ENCODE results near the gene SLC14A1. TPM values are rescaled to one million over a fixed set of nuclear protein-coding genes. Genes with fewer than 3 reads are reported as not detected.
A peak's percentile ranks its signal among the peaks of the same experiment; 100 is the strongest.
"Not testable (repeated sequence)": the region's sequence is repeated elsewhere in the genome, so short reads cannot be mapped to it uniquely, and the experiment has no call there.

Gene SLC14A1
- total RNA-seq, 1 experiment from 2014 or later = 5.9 TPM

DNA sequence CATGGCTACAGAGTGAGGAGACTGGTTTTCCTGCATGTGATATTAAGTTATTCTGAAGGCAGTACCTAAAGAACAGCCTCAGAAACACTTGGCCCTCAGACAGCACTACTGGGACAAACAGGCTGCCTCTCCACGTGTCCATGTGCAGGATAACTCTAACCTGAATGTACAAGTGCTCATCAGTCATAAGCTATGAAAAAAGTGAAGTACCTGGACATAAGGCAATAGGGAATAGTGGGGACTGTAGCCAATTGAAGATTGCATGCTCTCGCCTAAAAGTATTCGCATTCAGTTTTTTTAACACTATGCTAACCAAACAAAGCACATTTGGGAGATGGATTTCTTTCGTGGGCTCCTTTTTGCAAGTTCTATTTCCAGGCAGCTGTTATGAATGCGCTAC lies 33.0 kb downstream of the SLC14A1 start:
- no peak for DNase-seq (ENCODE audit: low spot score)

DNA sequence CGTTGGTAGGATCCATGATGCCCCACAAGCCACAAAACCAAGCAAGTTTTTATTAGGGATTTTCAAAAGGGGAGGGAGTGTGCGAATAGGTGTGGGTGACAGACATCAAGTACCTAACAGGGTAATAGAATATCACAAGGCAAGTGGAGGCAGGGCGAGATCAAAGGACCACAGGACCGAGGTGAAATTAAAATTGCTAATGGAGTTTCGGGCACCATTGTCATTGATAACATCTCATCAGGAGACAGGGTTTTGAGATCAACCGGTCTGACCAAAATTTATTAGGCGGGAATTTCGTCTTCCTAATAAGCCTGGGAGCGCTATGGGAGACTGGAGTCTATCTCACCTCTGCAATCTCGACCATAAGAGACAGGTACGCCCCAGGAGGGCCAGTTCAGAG lies 33.7 kb downstream of the SLC14A1 start:
- not testable (repeated sequence) for DNase-seq (ENCODE audit: low spot score)

DNA sequence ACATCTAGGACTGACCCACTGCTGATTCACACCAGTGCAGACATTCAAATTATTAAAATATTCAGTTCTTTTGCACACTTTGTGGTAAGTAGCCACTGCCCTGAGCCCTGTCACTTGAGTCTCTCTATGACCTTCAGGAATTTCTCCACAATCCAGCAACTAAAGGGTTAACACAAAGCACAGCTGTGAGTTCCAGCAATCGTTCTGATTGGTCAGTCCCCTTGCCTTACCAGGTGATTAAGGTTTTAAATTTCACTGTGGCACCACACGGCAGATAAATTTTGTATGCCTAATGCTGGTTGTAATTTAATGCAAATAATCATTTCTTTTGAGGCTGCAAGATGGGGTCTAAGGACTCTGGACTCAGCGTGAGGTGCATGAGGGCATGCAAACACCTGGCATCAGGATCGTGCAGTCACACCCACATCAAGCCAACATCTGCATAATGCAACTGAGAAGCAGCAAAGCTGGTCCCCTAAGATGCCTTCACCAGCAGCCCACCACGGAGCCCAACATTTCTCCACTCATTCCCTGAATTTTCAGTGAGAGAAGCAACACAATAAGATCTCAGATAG lies 36.6 kb downstream of the SLC14A1 start:
- DNase-seq (ENCODE audit: low spot score) = no peak

DNA sequence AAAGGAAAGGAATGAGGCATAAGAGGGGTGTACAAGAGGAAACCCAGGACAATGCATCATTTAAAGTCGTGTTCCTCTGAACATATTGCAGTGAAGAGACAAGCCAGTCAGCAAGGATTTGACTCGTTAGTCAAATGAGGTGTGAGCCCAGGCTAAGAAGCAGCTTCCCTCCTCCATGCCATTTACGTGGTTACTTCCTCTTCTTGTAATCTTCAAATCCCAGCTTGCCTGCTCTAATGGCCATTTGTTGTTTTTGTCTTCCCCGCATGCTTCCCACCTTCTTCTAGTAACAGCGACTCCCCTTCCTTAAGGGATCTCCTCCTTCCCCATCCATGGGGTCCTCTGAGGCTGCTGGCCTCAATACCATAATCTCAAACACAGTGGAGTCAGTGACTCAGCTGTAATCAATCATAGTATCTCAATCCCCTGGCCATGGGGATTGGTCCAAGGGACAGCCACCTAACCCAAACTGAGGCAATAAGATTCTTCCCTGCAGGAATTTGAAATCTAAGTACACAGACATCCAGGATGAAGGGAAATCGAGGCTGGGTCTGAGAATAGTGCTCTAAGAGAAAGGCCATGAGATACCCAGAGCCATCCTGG lies 37.6 kb downstream of the SLC14A1 start:
- DNase-seq (ENCODE audit: low spot score) = no peak

DNA sequence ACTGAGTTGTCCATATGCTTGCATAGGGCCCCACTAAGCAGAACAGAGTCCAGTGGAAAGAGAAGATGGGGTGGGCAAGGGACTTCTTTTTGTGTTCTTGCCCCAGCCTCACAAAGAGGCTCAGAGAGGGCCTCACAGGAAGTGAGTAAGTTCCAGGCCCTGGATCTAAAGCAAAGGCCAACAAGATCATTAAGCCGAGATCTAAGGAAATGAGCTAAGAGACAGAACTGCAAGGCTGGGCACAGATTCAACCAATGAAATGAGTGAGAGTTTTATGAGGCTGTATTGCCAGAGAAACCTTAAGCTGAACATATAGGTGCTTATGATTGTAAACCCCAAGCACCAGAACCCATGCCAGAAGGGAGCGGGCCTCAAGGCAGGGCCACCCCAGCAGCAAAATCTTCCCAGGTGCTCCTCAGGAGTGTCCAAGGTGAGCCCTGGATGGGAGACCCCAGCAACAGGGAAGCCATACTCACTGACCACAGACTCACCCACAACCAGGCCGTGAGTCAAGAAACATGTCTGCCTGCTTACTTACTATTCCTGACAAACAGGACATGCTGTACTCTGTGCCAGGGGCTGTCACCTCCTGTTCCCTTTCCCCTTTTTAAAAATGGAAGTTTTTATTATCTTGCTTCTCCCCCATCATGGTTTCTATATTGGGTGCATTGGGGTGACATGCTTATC lies 40.2 kb downstream of the SLC14A1 start:
- DNase-seq (ENCODE audit: low spot score) = peak; percentile 39

DNA sequence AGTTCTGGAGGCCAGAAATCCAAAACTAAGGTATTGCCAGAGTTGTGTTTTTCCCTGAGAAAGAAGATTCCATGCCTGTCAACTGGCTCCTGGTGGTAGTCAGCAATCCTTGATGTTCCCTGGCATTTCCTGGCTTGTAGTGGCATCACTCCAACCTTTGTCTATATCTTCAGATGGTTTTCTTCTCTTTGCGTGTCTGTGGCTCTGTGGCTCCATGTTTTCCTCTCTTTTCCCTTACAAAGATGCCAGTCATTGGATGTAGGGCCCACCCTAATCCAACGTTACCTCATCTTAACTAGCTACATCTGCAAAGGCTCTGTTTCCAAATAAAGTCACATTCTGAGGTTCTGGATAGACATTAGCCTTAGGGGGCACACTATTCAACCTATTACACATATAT lies 41.8 kb downstream of the SLC14A1 start:
- no peak for DNase-seq (ENCODE audit: low spot score)

DNA sequence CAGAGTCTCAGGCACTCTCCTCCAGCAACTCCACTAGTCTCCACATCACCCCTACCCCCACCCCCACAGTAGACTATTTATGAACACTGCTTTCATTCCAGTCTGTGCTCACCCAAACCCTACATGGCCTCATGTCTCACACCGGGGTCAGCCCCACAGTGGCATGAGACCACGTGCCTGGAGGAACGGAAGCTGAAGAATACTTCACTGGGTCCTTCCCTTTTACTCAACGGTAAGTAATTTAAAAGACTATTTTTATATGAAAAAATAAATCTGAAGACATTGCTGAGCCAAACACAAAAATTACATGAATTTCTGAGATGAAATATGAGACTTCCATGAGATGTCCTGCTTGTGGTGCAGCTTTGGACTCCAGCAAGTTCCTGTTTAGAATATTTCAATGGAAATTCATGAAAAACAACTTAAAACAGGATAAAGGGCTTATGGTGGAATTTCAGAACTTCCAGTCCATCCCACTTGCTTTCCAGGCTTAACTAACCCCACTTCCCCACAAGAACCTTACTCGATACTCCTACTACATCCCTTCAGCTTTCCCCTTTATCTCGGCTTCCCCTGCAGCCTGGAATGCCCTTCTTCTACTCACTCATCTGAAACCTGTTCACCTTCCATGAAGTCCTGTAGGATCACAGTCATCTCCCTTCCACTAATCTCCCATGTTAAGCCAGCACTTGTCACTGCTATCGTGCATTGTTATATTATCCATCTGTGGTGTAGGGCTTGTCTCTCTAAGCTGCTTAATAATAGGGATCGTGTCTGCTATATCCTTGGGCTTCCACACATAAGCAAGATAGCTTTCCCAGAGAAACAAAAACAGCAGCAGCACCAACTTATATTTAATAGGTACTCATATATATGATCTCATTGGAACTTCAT lies 47.9 kb downstream of the SLC14A1 start:
- DNase-seq (ENCODE audit: low spot score) = no peak

DNA sequence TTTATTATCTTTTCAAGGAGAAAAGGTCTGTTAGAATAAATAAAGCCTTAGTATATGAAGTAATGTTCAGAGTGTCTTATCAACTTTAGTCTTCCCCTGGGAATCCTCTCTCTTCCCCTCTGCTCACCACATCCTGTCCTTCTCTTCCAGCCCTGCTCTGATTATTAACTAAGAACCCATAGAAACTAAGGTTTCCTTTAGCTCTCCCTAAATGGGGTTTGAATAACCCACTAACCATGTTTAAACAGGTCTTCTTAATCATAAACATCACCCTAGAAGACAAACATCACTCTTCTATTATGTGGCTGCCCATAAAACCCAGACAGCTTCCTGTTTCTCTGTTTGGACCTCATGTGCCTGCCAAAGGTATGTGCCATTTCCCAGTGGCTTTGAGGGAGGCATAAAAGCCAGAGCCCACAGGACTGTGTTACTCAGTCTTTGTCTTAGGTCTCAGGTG lies 50.1 kb downstream of the SLC14A1 start:
- DNase-seq (ENCODE audit: low spot score) = peak; percentile 61

DNA sequence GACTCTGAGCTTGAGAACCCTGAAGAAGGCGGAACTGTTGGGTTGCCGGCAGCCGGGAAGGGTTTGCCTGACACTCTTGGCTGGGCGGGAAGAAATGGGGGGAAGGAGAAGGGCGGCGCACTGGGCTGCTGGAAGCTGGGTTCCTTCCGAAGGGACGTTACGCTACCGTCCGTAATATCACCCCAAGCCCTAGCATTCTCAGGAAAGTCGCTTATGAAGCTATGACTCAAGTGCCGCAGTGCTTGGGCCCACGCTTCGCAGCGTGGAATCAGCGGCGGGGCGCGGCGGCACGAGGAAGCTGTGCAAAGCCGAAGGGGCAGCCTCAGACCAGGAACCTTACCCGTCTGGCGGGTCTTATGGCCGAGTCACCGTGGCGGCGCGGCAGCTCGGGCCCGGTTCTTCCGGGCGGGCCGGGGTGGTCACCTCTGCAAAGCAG lies 51.3 kb downstream of the SLC14A1 start:
- DNase-seq (ENCODE audit: low spot score) = no peak

DNA sequence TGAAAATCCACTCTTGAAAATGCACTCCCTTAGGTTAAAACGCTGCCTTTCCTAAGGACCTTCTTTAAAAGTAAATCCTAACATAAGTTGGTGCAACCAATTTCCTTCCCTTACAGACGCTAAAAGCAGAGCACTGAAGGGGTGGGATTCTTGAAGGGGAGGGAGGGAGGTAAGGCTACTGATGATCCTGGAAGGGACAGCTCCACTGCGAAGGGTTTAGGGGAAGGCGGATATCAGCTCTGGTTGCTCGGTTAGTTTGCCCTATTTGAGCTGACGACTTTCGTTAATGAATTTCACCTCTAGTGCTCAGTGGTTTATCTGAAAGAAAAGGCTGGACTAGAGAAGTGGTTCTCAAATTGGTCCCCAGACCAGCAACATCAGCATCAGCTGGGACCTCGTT lies 51.8 kb downstream of the SLC14A1 start:
- DNase-seq (ENCODE audit: low spot score) = no peak

DNA sequence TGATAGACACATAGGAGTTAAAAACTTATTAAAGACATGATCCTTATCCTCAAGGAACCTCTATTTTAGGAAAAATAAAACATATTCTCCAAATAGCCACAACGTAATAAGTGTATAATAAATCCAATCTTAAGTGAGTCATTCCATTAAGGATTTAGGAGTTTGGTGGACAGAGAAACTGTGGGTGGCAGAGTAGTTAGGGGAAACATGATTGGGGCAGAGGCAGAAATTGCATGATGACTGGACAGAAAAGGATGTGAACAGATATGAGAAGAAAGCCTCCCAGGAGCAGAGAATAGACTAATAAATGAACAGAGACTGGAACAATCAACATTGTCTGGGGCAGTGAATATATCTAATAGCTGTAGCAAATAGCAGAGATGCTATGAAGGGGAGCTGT lies 53.4 kb downstream of the SLC14A1 start:
- DNase-seq (ENCODE audit: low spot score) = no peak

DNA sequence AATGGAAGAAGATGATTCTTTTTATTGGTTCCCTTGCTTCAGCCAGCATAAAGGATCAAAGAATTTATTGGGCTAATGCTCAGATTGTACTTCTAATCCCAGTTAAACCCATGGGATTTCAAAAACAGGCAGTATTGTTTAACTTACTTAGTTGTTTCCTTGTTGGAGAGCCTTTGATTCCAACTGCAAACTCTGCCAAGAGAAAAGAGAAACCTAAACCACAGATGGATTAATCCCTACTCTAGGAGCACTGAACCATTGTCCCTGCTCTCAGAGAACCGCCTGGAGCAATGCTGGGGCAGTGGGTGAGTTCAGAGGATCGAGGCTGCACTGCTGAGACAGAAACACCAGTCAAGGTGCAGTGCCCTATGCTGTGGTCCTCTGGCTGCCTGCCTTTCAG lies 56.6 kb downstream of the SLC14A1 start:
- DNase-seq (ENCODE audit: low spot score) = no peak

DNA sequence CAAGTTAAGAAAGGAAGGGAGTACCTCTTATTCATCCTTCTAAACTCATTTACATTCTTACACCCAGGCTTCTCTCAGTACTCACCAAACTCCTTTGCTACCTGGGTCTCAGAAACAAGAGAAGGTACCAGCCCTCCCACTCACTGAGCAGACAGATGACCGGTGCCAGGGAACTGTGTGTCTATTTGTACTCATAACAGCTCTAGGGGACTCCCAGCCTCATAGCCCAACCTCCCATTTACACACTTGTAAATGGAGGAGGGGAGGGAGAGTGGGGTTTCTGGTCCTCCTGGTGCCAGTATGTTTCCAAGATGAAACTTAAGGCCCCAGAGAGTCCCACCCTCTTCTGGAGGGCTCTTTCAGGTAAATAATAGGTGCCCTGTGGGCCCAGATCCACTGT lies 58.7 kb downstream of the SLC14A1 start:
- no peak for DNase-seq (ENCODE audit: low spot score)

DNA sequence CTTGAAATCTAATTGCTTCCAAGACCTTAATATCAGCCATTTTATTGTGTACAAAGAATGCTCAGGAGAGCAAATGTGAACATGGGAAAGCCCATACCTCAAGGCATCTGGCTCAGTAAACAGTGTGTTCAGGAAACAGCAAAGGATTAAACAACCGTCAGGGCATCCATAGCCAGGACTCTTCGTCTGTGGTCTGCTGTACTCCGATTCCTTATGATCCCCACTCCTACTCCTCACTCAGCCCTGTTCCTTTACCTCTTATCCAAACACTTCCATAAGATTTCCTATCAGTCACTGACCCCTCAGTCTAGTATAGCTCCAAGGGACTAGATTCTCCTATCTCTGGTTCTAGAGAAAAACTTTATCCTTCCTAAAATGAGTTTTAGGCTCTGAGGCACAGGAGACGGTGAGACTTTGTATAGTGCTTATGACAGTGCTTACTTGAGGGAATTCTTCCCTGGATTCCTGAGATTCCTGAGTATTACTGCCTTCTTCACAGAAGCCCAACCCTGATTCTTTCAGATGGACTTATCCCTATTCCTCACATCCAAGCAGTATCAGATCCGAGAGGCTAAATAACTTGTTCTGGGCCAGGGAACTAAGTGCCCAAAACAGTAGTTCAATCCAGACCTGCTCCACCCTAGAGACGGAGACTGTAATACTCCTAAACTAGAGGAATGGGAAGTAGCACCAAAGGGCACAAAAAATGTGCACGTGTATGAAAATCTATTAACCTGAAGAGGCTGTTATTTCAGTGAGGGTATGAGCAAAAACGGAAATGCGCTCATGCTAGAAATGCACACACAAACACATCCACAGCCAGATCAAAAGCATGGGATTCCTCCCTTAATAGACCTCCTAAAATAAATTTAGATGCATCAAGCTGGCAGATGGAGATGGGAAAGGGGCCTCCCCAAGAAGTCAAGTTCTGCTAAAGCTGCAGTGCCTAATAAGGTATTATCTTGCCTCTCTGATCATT lies 59.4 kb downstream of the SLC14A1 start:
- no peak for DNase-seq (ENCODE audit: low spot score)

DNA sequence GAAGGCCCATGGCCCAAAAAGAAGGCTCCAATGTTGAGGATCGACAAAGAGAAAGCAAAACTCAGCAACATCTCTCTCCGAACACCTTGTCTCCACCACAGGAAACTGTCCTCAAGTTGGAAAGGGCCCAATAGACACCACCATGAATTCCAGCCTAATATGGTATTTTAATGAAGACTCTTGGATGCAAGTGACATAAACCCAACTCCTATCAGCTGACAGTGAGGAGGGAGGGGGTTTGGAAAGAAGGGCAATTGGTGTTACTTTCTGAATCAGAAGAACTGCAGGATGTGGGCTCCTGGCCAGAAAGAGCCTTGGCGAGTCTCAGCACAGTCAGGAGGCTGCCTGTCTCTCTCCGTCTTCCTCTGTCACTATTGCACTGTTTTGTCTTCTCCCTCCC lies 61.2 kb downstream of the SLC14A1 start:
- DNase-seq (ENCODE audit: low spot score) = no peak

DNA sequence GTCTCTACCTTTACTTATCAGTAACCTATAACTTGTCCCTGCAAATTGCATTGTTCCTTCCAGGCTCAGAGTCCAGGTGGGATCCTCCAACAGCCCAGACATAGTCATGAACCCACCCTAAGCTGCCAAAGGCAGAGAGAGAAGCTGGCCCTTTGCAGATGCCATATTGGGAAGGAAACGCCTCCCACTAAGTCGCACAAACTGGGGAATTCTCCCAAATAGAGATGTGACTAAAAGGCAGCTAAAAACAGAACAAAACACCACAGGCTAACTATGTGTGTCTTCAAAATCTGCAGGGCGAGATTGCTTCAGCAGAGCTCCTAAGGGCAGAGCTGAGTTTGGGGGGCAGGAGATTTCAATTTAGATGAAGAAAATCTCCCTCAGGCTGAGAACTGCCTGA lies 63.0 kb downstream of the SLC14A1 start:
- no peak for DNase-seq (ENCODE audit: low spot score)

DNA sequence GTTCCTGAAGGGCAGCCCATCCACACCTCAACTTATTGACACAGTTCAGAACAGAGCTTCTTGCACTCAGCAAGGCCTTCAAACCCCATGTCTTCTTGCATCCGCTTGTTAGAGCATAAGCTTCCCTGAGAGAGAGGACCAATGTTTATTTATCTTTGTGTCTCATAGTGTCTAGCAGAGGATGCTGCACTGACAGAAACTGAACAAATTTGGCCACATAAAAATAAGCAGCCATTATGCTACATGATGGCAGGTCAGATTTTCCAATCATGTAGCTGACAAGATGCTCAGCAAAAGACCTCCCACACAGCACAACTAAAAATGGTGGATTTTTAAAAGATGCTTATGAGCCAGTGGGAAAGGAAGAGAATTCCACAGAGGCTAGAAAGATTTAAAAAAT lies 63.4 kb downstream of the SLC14A1 start:
- no peak for DNase-seq (ENCODE audit: low spot score)

DNA sequence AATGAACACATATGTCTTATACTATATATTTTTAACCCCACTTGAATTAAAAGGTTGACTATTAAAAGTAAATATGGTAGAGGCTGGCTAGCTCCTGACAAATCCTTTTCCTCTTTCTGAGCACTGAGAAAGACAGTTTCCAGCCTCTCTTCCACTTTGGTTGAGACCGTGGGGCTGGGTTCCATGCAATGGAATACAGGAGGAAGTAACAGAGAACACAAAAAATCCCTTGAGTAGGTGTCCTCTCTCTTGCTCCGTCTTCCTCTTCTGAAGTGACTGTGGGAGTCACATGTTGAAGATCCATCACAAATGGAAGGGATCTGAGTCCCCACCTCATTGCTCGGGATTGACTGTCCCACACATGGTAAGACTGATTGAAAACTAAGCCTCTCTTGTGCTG lies 64.9 kb downstream of the SLC14A1 start:
- DNase-seq (ENCODE audit: low spot score) = no peak

DNA sequence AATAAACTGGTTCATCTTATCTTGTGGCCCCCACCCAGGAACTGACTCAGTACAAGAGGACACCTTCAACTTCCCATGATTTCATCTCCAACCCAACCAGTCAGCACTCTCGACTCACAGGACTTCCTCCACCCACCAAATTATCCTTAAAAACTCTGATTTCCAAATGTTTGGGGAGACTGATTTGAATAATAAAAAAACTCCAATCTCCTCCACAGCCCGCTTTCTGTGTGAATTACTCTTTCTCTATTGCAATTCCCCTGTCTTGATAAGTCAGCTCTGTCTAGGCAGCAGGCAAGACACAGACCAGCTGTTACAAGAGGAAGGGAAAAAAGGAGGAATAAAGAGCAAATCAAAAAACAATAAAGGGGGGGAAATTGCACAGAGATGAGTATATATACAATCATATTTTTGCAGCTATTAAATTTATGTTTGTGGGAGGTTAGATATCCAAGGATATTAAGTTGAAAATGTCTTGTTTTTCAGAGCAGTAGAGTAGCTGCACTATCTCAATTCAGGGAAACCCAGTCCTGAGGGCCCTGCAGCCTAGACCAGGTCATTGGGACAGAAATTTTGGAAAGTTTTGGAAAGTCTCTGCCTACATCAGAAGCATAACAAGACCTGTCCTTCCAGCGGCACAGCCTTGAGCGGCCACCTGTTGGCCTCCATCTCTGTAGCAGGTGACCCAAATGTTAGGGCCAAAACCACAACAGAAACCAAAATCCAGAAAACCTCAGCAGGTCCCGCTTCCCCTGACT lies 68.7 kb downstream of the SLC14A1 start:
- DNase-seq (ENCODE audit: low spot score) = no peak
